HG03558 (cell line): ENCODE results near the gene GRID1.

ENCODE experiments used
- ATAC-seq: cut with Tn5 transposase; IDR thresholded peaks from one replicate; pipeline ENCODE4 v1.9.1; 2021; ENCODE audit warnings: moderate number of reproducible peaks; ENCODE audit not compliant: unreplicated experiment; ENCODE audit errors: extremely low read depth

GRID1 gene

GRCh38 chr10:85608706-85609105 is 757.9 kb downstream of the GRID1 start:
- no peak for ATAC-seq

- no peak for ATAC-seq
These were observed 759.4 kb downstream of the GRID1 start for GRCh38 chr10:85607043-85607695.

GRCh38 chr10:85606401-85606800 is 760.2 kb downstream of the GRID1 start:
- no peak for ATAC-seq

GRCh38 chr10:85604884-85605283 is 761.7 kb downstream of the GRID1 start:
- no peak for ATAC-seq

GRCh38 chr10:85604136-85604725 is 762.4 kb downstream of the GRID1 start:
- ATAC-seq, result no peak

- no peak for ATAC-seq
These were observed 763.2 kb downstream of the GRID1 start for GRCh38 chr10:85603151-85603940.

GRCh38 chr10:85602713-85603112 is 763.9 kb downstream of the GRID1 start:
- no peak for ATAC-seq

- no peak for ATAC-seq
These were observed 764.3 kb downstream of the GRID1 start for GRCh38 chr10:85602306-85602705.

GRCh38 chr10:85601526-85601925 is 765.1 kb downstream of the GRID1 start:
- ATAC-seq, result no peak

GRCh38 chr10:85600744-85601081 is 765.9 kb downstream of the GRID1 start:
- no peak for ATAC-seq

- no peak for ATAC-seq
These were observed 766.4 kb downstream of the GRID1 start for GRCh38 chr10:85600026-85600743.

- no peak for ATAC-seq
These were observed 767.5 kb downstream of the GRID1 start for GRCh38 chr10:85599081-85599480.

- ATAC-seq, result no peak
These were observed 767.9 kb downstream of the GRID1 start for GRCh38 chr10:85598646-85599045.

GRCh38 chr10:85597006-85597405 is 769.6 kb downstream of the GRID1 start:
- no peak for ATAC-seq

GRCh38 chr10:85596389-85596788 is 770.2 kb downstream of the GRID1 start:
- ATAC-seq, result no peak

GRCh38 chr10:85594239-85594638 is 772.4 kb downstream of the GRID1 start:
- no peak for ATAC-seq

- no peak for ATAC-seq
These were observed 773.3 kb downstream of the GRID1 start for GRCh38 chr10:85593226-85593772.

- no peak for ATAC-seq
These were observed 785.2 kb downstream of the GRID1 start for GRCh38 chr10:85581371-85581770.

- ATAC-seq, result no peak
These were observed 786.0 kb downstream of the GRID1 start for GRCh38 chr10:85580585-85580984.

- no peak for ATAC-seq
These were observed 787.7 kb downstream of the GRID1 start for GRCh38 chr10:85578860-85579259.

GRCh38 chr10:85575441-85575840 is 791.2 kb downstream of the GRID1 start:
- ATAC-seq, result no peak
